Measurements from ENCODE around the gene CYP3A5. TPM values are rescaled to one million over a fixed set of nuclear protein-coding genes. Genes with fewer than 3 reads are reported as not detected.
"Not testable (repeated sequence)": the region's sequence is repeated elsewhere in the genome, so short reads cannot be mapped to it uniquely, and the experiment has no call there.

CYP3A5 gene
- total RNA-seq, 2 donors from 2014 or later: 0.38 to 0.42 TPM

DNA sequence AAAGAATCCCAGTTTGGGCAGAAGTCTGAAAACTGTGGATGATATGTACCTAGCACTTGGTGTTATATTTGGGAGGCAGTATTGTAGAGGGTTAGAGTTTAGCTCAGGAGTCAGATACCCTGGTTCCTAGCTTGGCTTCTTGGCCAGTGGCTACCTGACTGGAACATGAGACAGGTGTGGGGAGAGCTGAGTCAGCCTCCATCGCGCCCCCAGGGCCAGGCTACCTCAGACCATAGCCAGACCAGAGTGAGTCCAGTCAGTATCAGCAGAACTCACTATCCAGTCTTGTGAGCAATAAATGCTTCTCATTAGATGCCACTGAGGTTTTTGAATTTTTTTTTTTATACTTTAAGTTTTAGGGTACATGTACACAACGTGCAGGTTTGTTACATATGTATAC, 26.0 kb downstream of the CYP3A5 start:
- TF ChIP-seq, protein P1, sequence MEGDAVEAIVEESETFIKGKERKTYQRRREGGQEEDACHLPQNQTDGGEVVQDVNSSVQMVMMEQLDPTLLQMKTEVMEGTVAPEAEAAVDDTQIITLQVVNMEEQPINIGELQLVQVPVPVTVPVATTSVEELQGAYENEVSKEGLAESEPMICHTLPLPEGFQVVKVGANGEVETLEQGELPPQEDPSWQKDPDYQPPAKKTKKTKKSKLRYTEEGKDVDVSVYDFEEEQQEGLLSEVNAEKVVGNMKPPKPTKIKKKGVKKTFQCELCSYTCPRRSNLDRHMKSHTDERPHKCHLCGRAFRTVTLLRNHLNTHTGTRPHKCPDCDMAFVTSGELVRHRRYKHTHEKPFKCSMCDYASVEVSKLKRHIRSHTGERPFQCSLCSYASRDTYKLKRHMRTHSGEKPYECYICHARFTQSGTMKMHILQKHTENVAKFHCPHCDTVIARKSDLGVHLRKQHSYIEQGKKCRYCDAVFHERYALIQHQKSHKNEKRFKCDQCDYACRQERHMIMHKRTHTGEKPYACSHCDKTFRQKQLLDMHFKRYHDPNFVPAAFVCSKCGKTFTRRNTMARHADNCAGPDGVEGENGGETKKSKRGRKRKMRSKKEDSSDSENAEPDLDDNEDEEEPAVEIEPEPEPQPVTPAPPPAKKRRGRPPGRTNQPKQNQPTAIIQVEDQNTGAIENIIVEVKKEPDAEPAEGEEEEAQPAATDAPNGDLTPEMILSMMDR (conservative IDR thresholded peaks at IDR 0.05): no peak
- H3K27ac ChIP-seq (ENCODE audit: low read depth, low read length): no peak overlapping the region
- no peaks in the 10 kb centered on the region for H3K4me1 ChIP-seq (ENCODE audit: control insufficient read depth, insufficient read depth, low read length)
- Mint-ChIP-seq H3K27ac (no peak overlapping the region), H3K27me3 (ENCODE audit: insufficient read depth) (peaks cover 2% of the 10 kb centered on the region), H3K36me3 (ENCODE audit: low read depth) (peaks cover 6% of the 10 kb centered on the region), H3K4me3 (no peak overlapping the region), H3K4me1 (no peaks in the 10 kb centered on the region), H3K9me3 (peaks cover 15% of the 10 kb centered on the region)
- no peak overlapping the region for H3K9ac ChIP-seq (ENCODE audit: extremely low read depth, low read length, poor library complexity, severe bottlenecking)
- no peak overlapping the region for H3K4me3 ChIP-seq (ENCODE audit: low read length)
- 100% methylated on average over 3 of the region's 3 CpGs; no CpG with 5 or more reads in 1 of the 2 experiments for WGBS, 2 experiments (ENCODE audit: insufficient coverage in 1 of 2, insufficient read length in 1 of 2)
- no peaks in the 10 kb centered on the region for H3K36me3 ChIP-seq (ENCODE audit: control insufficient read depth, insufficient read depth, low read length)
- no peak for DNase-seq
- no peaks in the 10 kb centered on the region for H3K27me3 ChIP-seq (ENCODE audit: control insufficient read depth, insufficient read depth, low read length, poor library complexity, severe bottlenecking)
- H3K9me3 ChIP-seq (ENCODE audit: control insufficient read depth, low read length): no peaks in the 10 kb centered on the region

DNA sequence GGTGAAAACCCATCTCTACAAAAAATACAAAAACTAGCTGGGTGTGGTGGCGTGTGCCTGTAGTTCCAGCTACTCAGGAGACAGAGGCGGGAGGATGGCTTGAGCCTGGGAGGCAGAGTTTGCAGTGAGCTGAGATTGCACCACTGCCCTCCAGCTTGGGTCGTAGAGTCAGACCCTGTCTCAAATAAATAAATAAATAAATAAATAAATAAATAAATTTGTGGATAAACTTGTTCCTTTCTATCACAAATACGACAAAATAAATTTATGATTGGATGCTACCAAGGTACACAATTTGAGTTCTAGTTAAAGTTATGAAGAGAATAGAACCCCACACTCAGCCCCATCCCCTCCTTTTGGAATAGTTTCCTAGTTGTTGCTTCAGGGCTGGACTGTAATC, 26.5 kb downstream of the CYP3A5 start:
- H3K36me3 Mint-ChIP-seq (ENCODE audit: low read depth); H3K9ac ChIP-seq (ENCODE audit: extremely low read depth, low read length, poor library complexity, severe bottlenecking): not testable (repeated sequence)

DNA sequence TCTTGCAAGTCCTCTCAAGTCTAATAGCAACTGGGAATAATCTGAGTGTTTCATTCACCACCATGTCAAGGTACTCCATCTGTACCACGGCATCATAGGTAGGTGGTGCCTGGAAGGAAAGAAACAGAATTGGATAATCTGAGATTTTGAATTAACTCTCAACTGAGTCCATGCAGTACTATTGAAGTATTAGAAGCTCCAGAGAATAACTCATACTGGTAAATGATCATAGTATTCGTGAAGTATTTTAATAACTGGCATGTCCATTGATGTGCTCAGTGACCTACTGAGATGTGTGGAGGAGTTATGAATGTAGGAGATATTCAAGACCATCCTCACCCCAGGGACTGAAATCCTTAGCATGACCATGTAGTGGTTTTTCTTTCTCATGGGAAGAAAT, 27.1 kb downstream of the CYP3A5 start:
- no peak overlapping the region for H3K27ac Mint-ChIP-seq
- peaks cover 10% of the 10 kb centered on the region for H3K9me3 Mint-ChIP-seq
- H3K27me3 ChIP-seq (ENCODE audit: control insufficient read depth, insufficient read depth, low read length, poor library complexity, severe bottlenecking): no peaks in the 10 kb centered on the region
- peaks cover 2% of the 10 kb centered on the region for H3K27me3 Mint-ChIP-seq (ENCODE audit: insufficient read depth)
- no peak for DNase-seq
- no peak overlapping the region for H3K9ac ChIP-seq (ENCODE audit: extremely low read depth, low read length, poor library complexity, severe bottlenecking)
- H3K36me3 ChIP-seq (ENCODE audit: control insufficient read depth, insufficient read depth, low read length): no peaks in the 10 kb centered on the region
- H3K4me3 ChIP-seq (ENCODE audit: low read length): no peak overlapping the region
- no peak overlapping the region for H3K4me3 Mint-ChIP-seq
- TF ChIP-seq, protein P1 (conservative IDR thresholded peaks at IDR 0.05): no peak
- peaks cover 4% of the 10 kb centered on the region for H3K36me3 Mint-ChIP-seq (ENCODE audit: low read depth)
- H3K27ac ChIP-seq (ENCODE audit: low read depth, low read length): no peak overlapping the region
- WGBS, 2 experiments (ENCODE audit: insufficient coverage in 1 of 2, insufficient read length in 1 of 2): 94% methylated on average over 2 of the region's 2 CpGs; no CpG with 5 or more reads in 1 of the 2 experiments
- no peaks in the 10 kb centered on the region for H3K4me1 Mint-ChIP-seq
- H3K9me3 ChIP-seq (ENCODE audit: control insufficient read depth, low read length): no peaks in the 10 kb centered on the region
- no peaks in the 10 kb centered on the region for H3K4me1 ChIP-seq (ENCODE audit: control insufficient read depth, insufficient read depth, low read length)

More for the DNA sequence above, 26.5 kb downstream of the CYP3A5 start:
- H3K36me3 ChIP-seq (ENCODE audit: control insufficient read depth, insufficient read depth, low read length); H3K4me1 ChIP-seq (ENCODE audit: control insufficient read depth, insufficient read depth, low read length); H3K4me3 Mint-ChIP-seq; H3K4me3 ChIP-seq (ENCODE audit: low read length); H3K4me1 Mint-ChIP-seq; H3K27ac Mint-ChIP-seq; H3K9me3 Mint-ChIP-seq; DNase-seq; H3K27me3 ChIP-seq (ENCODE audit: control insufficient read depth, insufficient read depth, low read length, poor library complexity, severe bottlenecking); H3K27ac ChIP-seq (ENCODE audit: low read depth, low read length); H3K9me3 ChIP-seq (ENCODE audit: control insufficient read depth, low read length); H3K27me3 Mint-ChIP-seq (ENCODE audit: insufficient read depth): not testable (repeated sequence)
- 90 to 100% methylated on average over 2 of the region's 4 CpGs for WGBS, 2 experiments (ENCODE audit: insufficient coverage in 1 of 2, insufficient read length in 1 of 2)

DNA sequence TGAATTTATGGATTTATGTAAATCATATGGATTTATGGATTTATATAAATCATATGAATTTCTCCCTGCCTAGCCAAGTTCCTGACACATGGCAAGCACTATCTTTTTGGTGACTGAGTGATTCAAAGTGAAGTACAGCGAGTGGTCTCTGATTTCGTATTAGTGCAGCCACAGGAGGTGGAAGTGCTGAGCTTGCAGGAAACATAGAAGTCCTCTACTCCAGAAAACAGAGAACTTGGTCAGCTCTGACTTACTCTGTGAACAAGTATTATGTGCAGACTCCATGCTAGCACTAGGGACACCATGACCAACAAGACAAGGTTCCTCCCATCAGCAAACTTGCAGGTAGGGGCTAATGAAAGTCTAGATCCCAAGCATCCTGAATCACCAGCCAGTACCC, 28.5 kb downstream of the CYP3A5 start:
- Mint-ChIP-seq H3K36me3 (ENCODE audit: low read depth) (peaks cover 2% of the 10 kb centered on the region), H3K4me3 (no peak overlapping the region), H3K4me1 (no peaks in the 10 kb centered on the region), H3K9me3 (peaks cover 10% of the 10 kb centered on the region), H3K27ac (no peak overlapping the region), H3K27me3 (ENCODE audit: insufficient read depth) (no peaks in the 10 kb centered on the region)
- TF ChIP-seq, protein P1 (conservative IDR thresholded peaks at IDR 0.05): no peak
- Histone ChIP-seq H3K27ac (ENCODE audit: low read depth, low read length) (no peak overlapping the region), H3K9me3 (ENCODE audit: control insufficient read depth, low read length) (no peaks in the 10 kb centered on the region), H3K9ac (ENCODE audit: extremely low read depth, low read length, poor library complexity, severe bottlenecking) (no peak overlapping the region), H3K4me3 (ENCODE audit: low read length) (no peak overlapping the region), H3K27me3 (ENCODE audit: control insufficient read depth, insufficient read depth, low read length, poor library complexity, severe bottlenecking) (no peaks in the 10 kb centered on the region), H3K36me3 (ENCODE audit: control insufficient read depth, insufficient read depth, low read length) (no peaks in the 10 kb centered on the region), H3K4me1 (ENCODE audit: control insufficient read depth, insufficient read depth, low read length) (no peaks in the 10 kb centered on the region)
- WGBS, 2 experiments (ENCODE audit: insufficient coverage in 1 of 2, insufficient read length in 1 of 2): 94 to 100% methylated on average over 2 of the region's 2 CpGs
- DNase-seq: no peak

All from endodermal cell (in vitro differentiated cells).